K562 (cell line): Measurements from ENCODE around the gene NR1D2. TPM values are rescaled to one million over a fixed set of nuclear protein-coding genes. Genes with fewer than 3 reads are reported as not detected.

ENCODE experiments used
- ASH1L ChIP-seq: fragments of 450-650 bp; IDR thresholded peaks from 2 replicates; pipeline ENCODE4 v1.6.1; 2018; ENCODE audit warnings: borderline replicate concordance, mild to moderate bottlenecking, low read depth; ENCODE audit not compliant: partially characterized antibody
- DNMT1 ChIP-seq: fragments of 450-650 bp; IDR thresholded peaks from 2 replicates; pipeline ENCODE4 v1.6.1; 2016; ENCODE audit warnings: antibody characterized with exemption, mild to moderate bottlenecking
- KLF13 ChIP-seq: fragments of 450-650 bp; IDR thresholded peaks from 2 replicates; pipeline ENCODE4 v1.6.1; 2016; ENCODE audit warnings: missing genetic modification characterization, low read depth, mild to moderate bottlenecking, missing compliant biosample characterization, moderate library complexity, borderline replicate concordance
- MCM2 ChIP-seq: fragments of 450-650 bp; IDR thresholded peaks from 2 replicates; pipeline ENCODE4 v1.6.1; 2017; ENCODE audit warnings: low read depth, mild to moderate bottlenecking
- NFIC ChIP-seq: fragments of 450-650 bp; IDR thresholded peaks from 2 replicates; pipeline ENCODE4 v1.6.1; 2017; ENCODE audit warnings: mild to moderate bottlenecking, inconsistent platforms
- SIN3A ChIP-seq, 2 experiments: fragments of 150-350 bp in 1 of 2; IDR thresholded peaks; 2 replicates each; pipeline ENCODE4 v1.6.1; 2011 to 2016; ENCODE audit warnings: borderline replicate concordance in 2 of 2, low read depth in 2 of 2, low read length in 2 of 2, mild to moderate bottlenecking in 2 of 2, moderate library complexity in 2 of 2; ENCODE audit not compliant: control insufficient read depth in 1 of 2
- SPI1 ChIP-seq: IDR thresholded peaks from 2 replicates; pipeline ENCODE4 v1.6.1; 2011; ENCODE audit warnings: low read depth, low read length, control low read depth, borderline replicate concordance
- ZNF408 ChIP-seq: fragments of 250-450 bp; sonication (Bioruptor Pico); IDR thresholded peaks from 2 replicates; pipeline ENCODE4 v1.4.0; 2020; ENCODE audit warnings: low read depth, mild to moderate bottlenecking, moderate library complexity
- ZNF589 ChIP-seq: fragments of 200-800 bp; sonication (Bioruptor generic); IDR thresholded peaks from 2 replicates; pipeline ENCODE4 v1.6.1; 2016; ENCODE audit warnings: low read depth, missing genetic modification characterization, missing compliant biosample characterization
- polyA plus RNA-seq, 8 experiments: library from polyadenylated mRNA; depleted of rRNA in 4 of 8; stranded (reverse) in 5 of 8; unstranded in 3 of 8; fragments of >200 nt; fragmentation: Nextera tagmentation in 2 of 8; fragmentation: Illumina TruSeq in 1 of 8; extraction: Ambion mirVana in 2 of 8; extraction: Trizol in 1 of 8; gene quantifications; 2 replicates each; pipeline versions ENCODE4 v1.2.1 to v1.2.3, GENCODE V29; 2011 to 2014; ENCODE audit warnings: inconsistent platforms in 1 of 8, missing spikeins in 1 of 8
- total RNA-seq, 7 experiments: library from RNA; depleted of rRNA in 6 of 7; stranded (reverse); fragments of >200 nt in 6 of 7; fragmentation: Illumina TruSeq in 2 of 7; extraction: Trizol in 2 of 7; gene quantifications; 2 replicates each; pipeline versions ENCODE4 v1.2.1 to v1.2.3, GENCODE V29; 2011 to 2021; ENCODE audit warnings: low replicate concordance in 1 of 7
- TF ChIP-seq, protein P1 (sequence below): sonication (generic); formaldehyde crosslinking; IDR thresholded peaks from 2 replicates; pipeline ENCODE4 v1.4.0; 2020; ENCODE audit warnings: mild to moderate bottlenecking, missing genetic modification reagents
- TF ChIP-seq, protein P2 (sequence below): fragments of 450-650 bp; IDR thresholded peaks from 2 replicates; pipeline ENCODE4 v1.6.1; 2016
- TF ChIP-seq, protein P3 (sequence below): fragments of 250-450 bp; sonication (Bioruptor Pico); IDR thresholded peaks from 2 replicates; pipeline ENCODE4 v1.5.0; 2021; ENCODE audit warnings: mild to moderate bottlenecking, borderline replicate concordance
- TF ChIP-seq, protein P4 (sequence below): fragments of 450-650 bp; IDR thresholded peaks from 2 replicates; pipeline ENCODE4 v1.6.1; 2018; ENCODE audit warnings: mild to moderate bottlenecking, low read depth; ENCODE audit not compliant: partially characterized antibody
- TF ChIP-seq, protein P5 (sequence below), 2 experiments: IDR thresholded peaks; 2 replicates each; pipeline ENCODE4 v1.6.1; 2011; ENCODE audit warnings: borderline replicate concordance in 1 of 2, control low read depth in 1 of 2, low read depth in 1 of 2, low read length in 1 of 2, mild to moderate bottlenecking in 1 of 2, mixed read lengths in 1 of 2, moderate library complexity in 1 of 2; ENCODE audit not compliant: insufficient read depth in 1 of 2, insufficient read length in 1 of 2, poor library complexity in 1 of 2, severe bottlenecking in 1 of 2; ENCODE audit errors: extremely low read depth in 1 of 2

NR1D2 gene
- total and polyA plus RNA-seq, 9 of the 15 experiments (the other 6 are each of a cell fraction or from before 2014, with no cell fraction given) = 1.2 to 5.5 (median 2.9) TPM

DNA sequence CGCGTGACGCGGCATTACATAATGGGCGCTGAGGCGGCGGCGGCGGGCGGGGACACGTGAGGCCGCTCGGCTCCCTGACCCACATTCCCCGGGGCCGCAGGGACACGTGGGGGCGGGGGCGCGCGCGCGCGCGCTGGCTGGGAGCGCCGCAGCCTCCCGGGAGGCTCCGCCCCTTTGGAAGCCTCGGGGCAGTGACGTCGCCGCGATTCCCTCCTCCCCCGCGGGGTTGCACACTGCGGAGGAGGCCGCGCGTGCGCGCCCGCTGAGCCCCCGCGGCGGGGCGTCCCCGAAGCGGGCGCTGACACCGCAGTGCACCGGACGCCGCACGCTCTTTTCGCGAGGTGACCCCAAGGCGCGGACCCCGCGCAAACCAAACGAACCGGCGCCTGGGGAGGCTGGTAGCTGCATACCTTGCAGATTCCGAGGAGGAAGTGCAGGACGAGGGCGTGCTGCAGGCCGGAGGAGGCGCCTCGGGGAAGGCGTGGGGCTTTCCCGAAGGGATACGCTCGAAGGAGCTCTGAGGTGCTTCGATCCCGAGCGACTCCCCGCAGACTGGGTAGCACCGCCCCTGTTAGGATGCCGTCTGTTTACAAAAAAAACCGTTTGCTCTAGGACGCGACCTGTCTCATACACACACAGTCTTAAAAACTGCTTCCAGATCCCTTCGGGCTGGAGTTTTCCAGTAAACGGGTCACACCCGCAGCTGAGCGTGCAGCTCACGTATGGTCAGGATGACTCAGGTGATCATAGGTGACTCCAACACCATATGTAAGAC lies 1.0 kb downstream of the NR1D2 start (continued):
- TF ChIP-seq, protein P1, sequence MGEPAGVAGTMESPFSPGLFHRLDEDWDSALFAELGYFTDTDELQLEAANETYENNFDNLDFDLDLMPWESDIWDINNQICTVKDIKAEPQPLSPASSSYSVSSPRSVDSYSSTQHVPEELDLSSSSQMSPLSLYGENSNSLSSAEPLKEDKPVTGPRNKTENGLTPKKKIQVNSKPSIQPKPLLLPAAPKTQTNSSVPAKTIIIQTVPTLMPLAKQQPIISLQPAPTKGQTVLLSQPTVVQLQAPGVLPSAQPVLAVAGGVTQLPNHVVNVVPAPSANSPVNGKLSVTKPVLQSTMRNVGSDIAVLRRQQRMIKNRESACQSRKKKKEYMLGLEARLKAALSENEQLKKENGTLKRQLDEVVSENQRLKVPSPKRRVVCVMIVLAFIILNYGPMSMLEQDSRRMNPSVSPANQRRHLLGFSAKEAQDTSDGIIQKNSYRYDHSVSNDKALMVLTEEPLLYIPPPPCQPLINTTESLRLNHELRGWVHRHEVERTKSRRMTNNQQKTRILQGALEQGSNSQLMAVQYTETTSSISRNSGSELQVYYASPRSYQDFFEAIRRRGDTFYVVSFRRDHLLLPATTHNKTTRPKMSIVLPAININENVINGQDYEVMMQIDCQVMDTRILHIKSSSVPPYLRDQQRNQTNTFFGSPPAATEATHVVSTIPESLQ = peak; percentile 66; the same call in 1 of the 2 replicates
- TF ChIP-seq, protein P2, sequence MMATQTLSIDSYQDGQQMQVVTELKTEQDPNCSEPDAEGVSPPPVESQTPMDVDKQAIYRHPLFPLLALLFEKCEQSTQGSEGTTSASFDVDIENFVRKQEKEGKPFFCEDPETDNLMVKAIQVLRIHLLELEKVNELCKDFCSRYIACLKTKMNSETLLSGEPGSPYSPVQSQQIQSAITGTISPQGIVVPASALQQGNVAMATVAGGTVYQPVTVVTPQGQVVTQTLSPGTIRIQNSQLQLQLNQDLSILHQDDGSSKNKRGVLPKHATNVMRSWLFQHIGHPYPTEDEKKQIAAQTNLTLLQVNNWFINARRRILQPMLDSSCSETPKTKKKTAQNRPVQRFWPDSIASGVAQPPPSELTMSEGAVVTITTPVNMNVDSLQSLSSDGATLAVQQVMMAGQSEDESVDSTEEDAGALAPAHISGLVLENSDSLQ = no peak
- TF ChIP-seq SIN3A (IDR thresholded peaks at IDR 0.05; ENCODE audit: borderline replicate concordance in 2 of 2, control insufficient read depth in 1 of 2, low read depth in 2 of 2, low read length in 2 of 2) (peak in 1 of 2 experiments; percentile 59; a peak in 2 of 4 replicates), ZNF589 (peak; percentile 42; the same call in 1 of the 2 replicates), SPI1 (peak; percentile 89), KLF13 (tag) (no peak), NFIC (peak; percentile 53), ASH1L (no peak), ZNF408 (CRISPR knock-in tag) (no peak), DNMT1 (no peak), MCM2 (no peak)
- TF ChIP-seq, protein P3, sequence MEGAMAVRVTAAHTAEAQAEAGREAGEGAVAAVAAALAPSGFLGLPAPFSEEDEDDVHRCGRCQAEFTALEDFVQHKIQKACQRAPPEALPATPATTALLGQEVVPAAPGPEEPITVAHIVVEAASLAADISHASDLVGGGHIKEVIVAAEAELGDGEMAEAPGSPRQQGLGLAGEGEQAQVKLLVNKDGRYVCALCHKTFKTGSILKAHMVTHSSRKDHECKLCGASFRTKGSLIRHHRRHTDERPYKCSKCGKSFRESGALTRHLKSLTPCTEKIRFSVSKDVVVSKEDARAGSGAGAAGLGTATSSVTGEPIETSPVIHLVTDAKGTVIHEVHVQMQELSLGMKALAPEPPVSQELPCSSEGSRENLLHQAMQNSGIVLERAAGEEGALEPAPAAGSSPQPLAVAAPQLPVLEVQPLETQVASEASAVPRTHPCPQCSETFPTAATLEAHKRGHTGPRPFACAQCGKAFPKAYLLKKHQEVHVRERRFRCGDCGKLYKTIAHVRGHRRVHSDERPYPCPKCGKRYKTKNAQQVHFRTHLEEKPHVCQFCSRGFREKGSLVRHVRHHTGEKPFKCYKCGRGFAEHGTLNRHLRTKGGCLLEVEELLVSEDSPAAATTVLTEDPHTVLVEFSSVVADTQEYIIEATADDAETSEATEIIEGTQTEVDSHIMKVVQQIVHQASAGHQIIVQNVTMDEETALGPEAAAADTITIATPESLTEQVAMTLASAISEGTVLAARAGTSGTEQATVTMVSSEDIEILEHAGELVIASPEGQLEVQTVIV = no peak
- TF ChIP-seq, protein P4, sequence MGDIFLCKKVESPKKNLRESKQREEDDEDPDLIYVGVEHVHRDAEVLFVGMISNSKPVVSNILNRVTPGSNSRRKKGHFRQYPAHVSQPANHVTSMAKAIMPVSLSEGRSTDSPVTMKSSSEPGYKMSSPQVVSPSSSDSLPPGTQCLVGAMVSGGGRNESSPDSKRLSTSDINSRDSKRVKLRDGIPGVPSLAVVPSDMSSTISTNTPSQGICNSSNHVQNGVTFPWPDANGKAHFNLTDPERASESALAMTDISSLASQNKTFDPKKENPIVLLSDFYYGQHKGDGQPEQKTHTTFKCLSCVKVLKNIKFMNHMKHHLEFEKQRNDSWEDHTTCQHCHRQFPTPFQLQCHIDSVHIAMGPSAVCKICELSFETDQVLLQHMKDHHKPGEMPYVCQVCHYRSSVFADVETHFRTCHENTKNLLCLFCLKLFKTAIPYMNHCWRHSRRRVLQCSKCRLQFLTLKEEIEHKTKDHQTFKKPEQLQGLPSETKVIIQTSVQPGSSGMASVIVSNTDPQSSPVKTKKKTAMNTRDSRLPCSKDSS = no peak
- TF ChIP-seq, protein P5, sequence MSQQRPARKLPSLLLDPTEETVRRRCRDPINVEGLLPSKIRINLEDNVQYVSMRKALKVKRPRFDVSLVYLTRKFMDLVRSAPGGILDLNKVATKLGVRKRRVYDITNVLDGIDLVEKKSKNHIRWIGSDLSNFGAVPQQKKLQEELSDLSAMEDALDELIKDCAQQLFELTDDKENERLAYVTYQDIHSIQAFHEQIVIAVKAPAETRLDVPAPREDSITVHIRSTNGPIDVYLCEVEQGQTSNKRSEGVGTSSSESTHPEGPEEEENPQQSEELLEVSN (IDR thresholded peaks at IDR 0.05; ENCODE audit: borderline replicate concordance in 1 of 2, extremely low read depth in 1 of 2, insufficient read depth in 1 of 2, insufficient read length in 1 of 2, low read depth in 1 of 2, low read length in 1 of 2, poor library complexity in 1 of 2, severe bottlenecking in 1 of 2) = peak; percentile 11 to 12
